Chondrocyte (in vitro differentiated cells): Measurements from ENCODE around the gene VPS13D. TPM values are rescaled to one million over a fixed set of nuclear protein-coding genes. Genes with fewer than 3 reads are reported as not detected.

ENCODE experiments used
- DNase-seq: peaks from one replicate; pipeline ENCODE4 v3.0.0; 2021; ENCODE audit warnings: mixed read lengths, low spot score
- H3K27ac Mint-ChIP-seq: one replicate; pipeline ENCODE4 v1.8.0; 2021; ENCODE audit warnings: mild to moderate bottlenecking, moderate library complexity, mixed read lengths; ENCODE audit not compliant: unreplicated experiment
- H3K27me3 Mint-ChIP-seq: 2 replicates; pipeline ENCODE4 v1.8.0; 2021; ENCODE audit warnings: low read depth, mixed read lengths
- H3K36me3 Mint-ChIP-seq: 2 replicates; pipeline ENCODE4 v1.8.0; 2021; ENCODE audit warnings: low read depth, mixed read lengths
- H3K4me1 Mint-ChIP-seq: 2 replicates; pipeline ENCODE4 v1.8.0; 2021; ENCODE audit warnings: low read depth, mild to moderate bottlenecking, mixed read lengths
- H3K4me3 Mint-ChIP-seq: one replicate; pipeline ENCODE4 v1.8.0; 2021; ENCODE audit warnings: mild to moderate bottlenecking, moderate library complexity, mixed read lengths; ENCODE audit not compliant: unreplicated experiment
- H3K9me3 Mint-ChIP-seq: 2 replicates; pipeline ENCODE4 v1.8.0; 2021; ENCODE audit warnings: low read depth, mixed read lengths
- total RNA-seq: library from RNA; stranded (reverse); gene quantifications from 3 replicates; pipeline ENCODE4 v1.2.1, GENCODE V29; 2021
- TF ChIP-seq, protein P1 (sequence below): fragments of 200-600 bp; sonication (generic); IDR thresholded peaks from 2 replicates; pipeline ENCODE4 v1.5.0; 2021; ENCODE audit warnings: antibody characterized with exemption, mild to moderate bottlenecking, moderate library complexity

The VPS13D gene
- total RNA-seq, 1 donor from 2014 or later = 40.0 TPM

DNA sequence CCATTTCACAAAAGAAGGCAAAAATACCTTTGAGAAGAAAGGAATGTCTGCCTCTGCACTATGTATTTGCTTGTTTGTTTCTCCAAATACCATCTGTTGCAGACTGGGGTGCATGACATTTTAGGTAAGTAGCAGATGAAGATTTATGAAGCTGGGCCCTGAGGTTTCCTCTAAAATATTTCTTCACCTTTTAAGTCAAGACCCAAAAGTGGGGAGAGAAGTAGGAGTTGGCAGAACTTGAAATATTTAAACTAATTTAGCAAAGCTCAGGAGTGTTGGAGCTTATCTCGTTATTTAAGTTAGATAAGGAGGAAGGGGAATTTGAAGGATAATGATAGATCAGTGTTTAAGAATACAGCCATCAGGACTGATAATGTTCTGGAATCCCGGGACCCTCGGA, 235.3 kb downstream of the VPS13D start:
- Mint-ChIP-seq H3K4me1 (peaks cover 61% of the 10 kb centered on the region), H3K4me3 (no peak overlapping the region), H3K27ac (peak overlapping the region; percentile 81), H3K9me3 (no peaks in the 10 kb centered on the region), H3K36me3 (peaks cover 7% of the 10 kb centered on the region), H3K27me3 (no peaks in the 10 kb centered on the region)
- no peak for DNase-seq
- TF ChIP-seq, protein P1, sequence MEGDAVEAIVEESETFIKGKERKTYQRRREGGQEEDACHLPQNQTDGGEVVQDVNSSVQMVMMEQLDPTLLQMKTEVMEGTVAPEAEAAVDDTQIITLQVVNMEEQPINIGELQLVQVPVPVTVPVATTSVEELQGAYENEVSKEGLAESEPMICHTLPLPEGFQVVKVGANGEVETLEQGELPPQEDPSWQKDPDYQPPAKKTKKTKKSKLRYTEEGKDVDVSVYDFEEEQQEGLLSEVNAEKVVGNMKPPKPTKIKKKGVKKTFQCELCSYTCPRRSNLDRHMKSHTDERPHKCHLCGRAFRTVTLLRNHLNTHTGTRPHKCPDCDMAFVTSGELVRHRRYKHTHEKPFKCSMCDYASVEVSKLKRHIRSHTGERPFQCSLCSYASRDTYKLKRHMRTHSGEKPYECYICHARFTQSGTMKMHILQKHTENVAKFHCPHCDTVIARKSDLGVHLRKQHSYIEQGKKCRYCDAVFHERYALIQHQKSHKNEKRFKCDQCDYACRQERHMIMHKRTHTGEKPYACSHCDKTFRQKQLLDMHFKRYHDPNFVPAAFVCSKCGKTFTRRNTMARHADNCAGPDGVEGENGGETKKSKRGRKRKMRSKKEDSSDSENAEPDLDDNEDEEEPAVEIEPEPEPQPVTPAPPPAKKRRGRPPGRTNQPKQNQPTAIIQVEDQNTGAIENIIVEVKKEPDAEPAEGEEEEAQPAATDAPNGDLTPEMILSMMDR = no peak

DNA sequence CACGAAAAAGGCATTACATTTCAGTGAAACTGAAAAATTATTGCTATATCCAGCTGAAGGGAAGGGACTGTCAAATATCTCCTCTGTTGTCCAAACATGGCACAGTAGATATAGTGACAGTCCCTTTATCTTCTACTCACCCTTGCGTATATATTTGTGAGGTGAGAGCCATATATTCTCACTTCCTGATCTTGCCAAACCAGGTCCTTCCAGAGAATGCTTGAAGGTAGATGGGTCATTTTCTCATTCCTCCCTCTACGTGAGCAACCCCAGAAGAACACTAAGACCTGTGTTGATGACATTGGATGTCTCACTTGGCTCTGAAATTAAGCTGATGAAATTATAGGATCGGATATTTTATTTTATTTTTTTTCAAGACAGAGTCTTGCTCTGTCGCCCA, 237.0 kb downstream of the VPS13D start:
- TF ChIP-seq, protein P1 = no peak
- no peaks in the 10 kb centered on the region for H3K9me3 Mint-ChIP-seq
- no peak overlapping the region for H3K27ac Mint-ChIP-seq
- peaks cover 48% of the 10 kb centered on the region for H3K4me1 Mint-ChIP-seq
- H3K4me3 Mint-ChIP-seq = no peak overlapping the region
- H3K27me3 Mint-ChIP-seq = no peaks in the 10 kb centered on the region
- peaks cover 7% of the 10 kb centered on the region for H3K36me3 Mint-ChIP-seq
- DNase-seq = no peak

DNA sequence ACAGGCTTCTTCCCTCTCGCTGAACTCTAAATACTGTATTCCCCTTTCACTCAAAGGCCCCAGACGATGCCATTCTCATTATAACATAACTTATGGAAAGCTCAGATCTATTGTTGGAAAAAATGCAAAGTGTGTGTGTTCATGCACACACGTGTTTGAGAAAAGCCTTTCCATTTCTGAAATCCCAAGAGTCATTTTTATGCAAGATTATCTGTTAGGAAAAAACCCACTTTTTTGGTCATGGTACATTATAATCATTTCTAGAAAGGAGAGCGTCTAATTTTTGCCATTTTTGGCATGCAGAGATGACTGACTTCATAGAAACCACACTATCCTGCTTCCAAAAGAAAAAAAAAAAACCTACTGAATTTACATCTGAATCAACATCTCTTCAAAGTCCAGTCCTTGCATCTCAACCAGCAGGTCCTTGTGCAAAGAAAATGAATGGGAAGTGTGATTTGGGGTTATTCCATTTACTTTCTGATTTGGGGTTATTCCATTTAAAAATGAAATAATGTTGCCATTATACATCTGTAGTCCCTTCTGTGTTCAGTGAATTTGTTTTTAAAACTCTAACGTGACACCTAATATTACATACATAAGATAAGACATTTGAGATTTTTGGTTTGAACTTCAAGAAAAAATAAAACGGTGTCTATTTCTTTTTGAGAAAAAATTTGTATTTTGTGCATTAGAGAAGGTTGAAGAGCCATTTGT, 237.9 kb downstream of the VPS13D start:
- H3K36me3 Mint-ChIP-seq = peaks cover 11% of the 10 kb centered on the region
- H3K4me3 Mint-ChIP-seq = no peak overlapping the region
- H3K9me3 Mint-ChIP-seq = no peaks in the 10 kb centered on the region
- H3K27me3 Mint-ChIP-seq = no peaks in the 10 kb centered on the region
- H3K27ac Mint-ChIP-seq = no peak overlapping the region
- no peak for DNase-seq
- H3K4me1 Mint-ChIP-seq = peaks cover 38% of the 10 kb centered on the region
- TF ChIP-seq, protein P1 = no peak

DNA sequence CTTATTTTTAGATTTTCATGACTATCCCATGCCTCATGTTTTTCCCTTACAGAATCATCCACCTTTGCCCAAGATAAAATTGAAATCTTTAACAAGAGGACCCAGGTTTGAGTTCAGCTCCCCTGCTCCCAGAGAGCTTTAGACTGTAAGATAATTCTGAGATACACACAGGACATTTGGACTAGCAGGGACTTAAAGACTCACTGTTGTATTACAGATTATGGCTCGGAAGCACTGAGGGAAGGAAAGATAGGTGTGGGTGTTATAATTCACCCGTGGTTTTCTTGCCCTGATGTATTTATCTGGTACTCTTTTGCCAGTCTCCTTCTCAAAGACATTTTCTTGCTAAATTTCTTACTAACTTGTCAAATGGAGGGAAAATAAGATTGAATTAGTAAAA, 238.5 kb downstream of the VPS13D start:
- H3K27me3 Mint-ChIP-seq = no peaks in the 10 kb centered on the region
- H3K4me3 Mint-ChIP-seq = no peak overlapping the region
- peaks cover 33% of the 10 kb centered on the region for H3K4me1 Mint-ChIP-seq
- H3K27ac Mint-ChIP-seq = no peak overlapping the region
- H3K9me3 Mint-ChIP-seq = no peaks in the 10 kb centered on the region
- H3K36me3 Mint-ChIP-seq = peaks cover 12% of the 10 kb centered on the region
- TF ChIP-seq, protein P1 = no peak
- DNase-seq = no peak

DNA sequence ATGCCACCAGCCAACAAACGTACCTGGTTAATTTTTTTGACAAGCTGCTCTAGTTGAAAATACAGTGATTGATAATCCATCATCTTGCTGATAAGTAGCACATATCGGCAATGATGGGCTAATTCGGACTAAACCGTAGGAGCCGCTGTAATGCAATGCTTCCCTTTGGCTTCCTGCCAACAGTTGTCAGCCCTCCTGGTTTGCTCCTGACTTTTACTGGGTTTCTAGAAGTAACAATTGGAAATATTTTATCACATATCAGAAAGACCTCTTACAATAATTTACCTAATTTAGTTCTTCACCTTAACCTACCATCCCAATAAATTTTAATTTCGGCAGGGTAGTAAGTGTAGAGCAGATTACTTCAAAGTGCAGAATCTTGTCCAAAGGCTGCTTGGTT, 239.7 kb downstream of the VPS13D start:
- H3K9me3 Mint-ChIP-seq = no peaks in the 10 kb centered on the region
- no peak for DNase-seq
- TF ChIP-seq, protein P1 = no peak
- peaks cover 15% of the 10 kb centered on the region for H3K36me3 Mint-ChIP-seq
- no peak overlapping the region for H3K27ac Mint-ChIP-seq
- H3K4me1 Mint-ChIP-seq = peaks cover 21% of the 10 kb centered on the region
- H3K27me3 Mint-ChIP-seq = no peaks in the 10 kb centered on the region
- H3K4me3 Mint-ChIP-seq = no peak overlapping the region
